ELR (cell line): ENCODE results near the gene ARHGAP45.
A peak's percentile ranks its signal among the peaks of the same experiment; 100 is the strongest.

Experiments used
- DNase-seq: peaks from one replicate; pipeline ENCODE4 v3.0.0-alpha.2; 2015; ENCODE audit warnings: low read depth

The ARHGAP45 gene

GRCh38 chr19:1054102-1055027, 12.6 kb upstream of the ARHGAP45 start:
- no peak for DNase-seq

GRCh38 chr19:1055028-1055425, 11.9 kb upstream of the ARHGAP45 start:
- no peak for DNase-seq

- no peak for DNase-seq
Measured at GRCh38 chr19:1055886-1056620, 10.9 kb upstream of the ARHGAP45 start.

- DNase-seq = peak; percentile 80
Measured at GRCh38 chr19:1057176-1057855, 9.7 kb upstream of the ARHGAP45 start.

GRCh38 chr19:1058112-1058511, 8.9 kb upstream of the ARHGAP45 start:
- DNase-seq = no peak

GRCh38 chr19:1060689-1061088, 6.3 kb upstream of the ARHGAP45 start:
- DNase-seq = no peak

GRCh38 chr19:1061987-1062386, 5.0 kb upstream of the ARHGAP45 start:
- no peak for DNase-seq

GRCh38 chr19:1062387-1063029, 4.5 kb upstream of the ARHGAP45 start:
- no peak for DNase-seq

- peak; percentile 45 for DNase-seq
Measured at GRCh38 chr19:1063030-1063908, 3.7 kb upstream of the ARHGAP45 start.

GRCh38 chr19:1063909-1064660, 2.9 kb upstream of the ARHGAP45 start:
- no peak for DNase-seq

- DNase-seq = peak; percentile 75
Measured at GRCh38 chr19:1064661-1065605, 2.0 kb upstream of the ARHGAP45 start.

- DNase-seq = no peak
Measured at GRCh38 chr19:1065606-1066109, 1.3 kb upstream of the ARHGAP45 start.

GRCh38 chr19:1066251-1066747, 668 bp upstream of the ARHGAP45 start:
- no peak for DNase-seq

GRCh38 chr19:1067341-1067957, 482 bp downstream of the ARHGAP45 start:
- DNase-seq = no peak

GRCh38 chr19:1068009-1069001, 1.3 kb downstream of the ARHGAP45 start:
- DNase-seq = no peak

- no peak for DNase-seq
Measured at GRCh38 chr19:1069009-1069779, 2.2 kb downstream of the ARHGAP45 start.
